ENCODE measurements around the gene PIGU.

DNA sequence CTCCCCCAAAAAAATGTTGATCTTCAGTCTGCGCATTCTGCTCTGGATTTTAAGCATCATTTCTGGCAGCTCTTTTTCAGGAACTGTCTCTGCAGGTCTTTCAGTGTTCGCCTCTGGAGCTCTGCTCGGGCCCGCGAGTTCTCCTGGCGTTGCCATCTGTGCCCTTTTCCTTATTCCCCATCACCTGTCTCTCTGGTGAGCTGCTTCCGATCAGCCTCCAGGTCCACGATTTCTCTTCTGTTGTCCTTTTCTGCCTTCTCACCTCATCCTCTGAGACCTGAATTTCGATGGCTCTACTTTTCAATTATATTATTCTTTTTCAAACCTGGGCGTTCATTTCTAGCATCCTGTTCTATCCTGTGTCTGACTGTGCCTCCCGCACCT is 119.0 kb downstream of the PIGU start:
- TF ChIP-seq, protein P1, sequence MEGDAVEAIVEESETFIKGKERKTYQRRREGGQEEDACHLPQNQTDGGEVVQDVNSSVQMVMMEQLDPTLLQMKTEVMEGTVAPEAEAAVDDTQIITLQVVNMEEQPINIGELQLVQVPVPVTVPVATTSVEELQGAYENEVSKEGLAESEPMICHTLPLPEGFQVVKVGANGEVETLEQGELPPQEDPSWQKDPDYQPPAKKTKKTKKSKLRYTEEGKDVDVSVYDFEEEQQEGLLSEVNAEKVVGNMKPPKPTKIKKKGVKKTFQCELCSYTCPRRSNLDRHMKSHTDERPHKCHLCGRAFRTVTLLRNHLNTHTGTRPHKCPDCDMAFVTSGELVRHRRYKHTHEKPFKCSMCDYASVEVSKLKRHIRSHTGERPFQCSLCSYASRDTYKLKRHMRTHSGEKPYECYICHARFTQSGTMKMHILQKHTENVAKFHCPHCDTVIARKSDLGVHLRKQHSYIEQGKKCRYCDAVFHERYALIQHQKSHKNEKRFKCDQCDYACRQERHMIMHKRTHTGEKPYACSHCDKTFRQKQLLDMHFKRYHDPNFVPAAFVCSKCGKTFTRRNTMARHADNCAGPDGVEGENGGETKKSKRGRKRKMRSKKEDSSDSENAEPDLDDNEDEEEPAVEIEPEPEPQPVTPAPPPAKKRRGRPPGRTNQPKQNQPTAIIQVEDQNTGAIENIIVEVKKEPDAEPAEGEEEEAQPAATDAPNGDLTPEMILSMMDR (conservative IDR thresholded peaks at IDR 0.05; ENCODE audit: low read length) = no peak
- no peak for TF ChIP-seq EZH2phosphoT487 (IDR thresholded peaks at IDR 0.05; ENCODE audit: borderline replicate concordance, low read depth, low read length)

Measured in OCI-LY7 (cell line).